GM12874 (cell line): Measurements from ENCODE around the gene DLK1.

ENCODE experiments used
- TF ChIP-seq, protein P1 (sequence below): IDR thresholded peaks from 2 replicates; pipeline ENCODE4 v1.5.1; 2011; ENCODE audit warnings: low read depth, mild to moderate bottlenecking, control low read depth, low read length, moderate library complexity; ENCODE audit not compliant: insufficient read depth

DLK1 gene

GRCh38 chr14:100702590-100702989, 24.1 kb upstream of the DLK1 start:
- TF ChIP-seq, protein P1, sequence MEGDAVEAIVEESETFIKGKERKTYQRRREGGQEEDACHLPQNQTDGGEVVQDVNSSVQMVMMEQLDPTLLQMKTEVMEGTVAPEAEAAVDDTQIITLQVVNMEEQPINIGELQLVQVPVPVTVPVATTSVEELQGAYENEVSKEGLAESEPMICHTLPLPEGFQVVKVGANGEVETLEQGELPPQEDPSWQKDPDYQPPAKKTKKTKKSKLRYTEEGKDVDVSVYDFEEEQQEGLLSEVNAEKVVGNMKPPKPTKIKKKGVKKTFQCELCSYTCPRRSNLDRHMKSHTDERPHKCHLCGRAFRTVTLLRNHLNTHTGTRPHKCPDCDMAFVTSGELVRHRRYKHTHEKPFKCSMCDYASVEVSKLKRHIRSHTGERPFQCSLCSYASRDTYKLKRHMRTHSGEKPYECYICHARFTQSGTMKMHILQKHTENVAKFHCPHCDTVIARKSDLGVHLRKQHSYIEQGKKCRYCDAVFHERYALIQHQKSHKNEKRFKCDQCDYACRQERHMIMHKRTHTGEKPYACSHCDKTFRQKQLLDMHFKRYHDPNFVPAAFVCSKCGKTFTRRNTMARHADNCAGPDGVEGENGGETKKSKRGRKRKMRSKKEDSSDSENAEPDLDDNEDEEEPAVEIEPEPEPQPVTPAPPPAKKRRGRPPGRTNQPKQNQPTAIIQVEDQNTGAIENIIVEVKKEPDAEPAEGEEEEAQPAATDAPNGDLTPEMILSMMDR, result no peak

- TF ChIP-seq, protein P1, result no peak
These were observed 23.1 kb upstream of the DLK1 start for GRCh38 chr14:100703386-100704220.

DNA sequence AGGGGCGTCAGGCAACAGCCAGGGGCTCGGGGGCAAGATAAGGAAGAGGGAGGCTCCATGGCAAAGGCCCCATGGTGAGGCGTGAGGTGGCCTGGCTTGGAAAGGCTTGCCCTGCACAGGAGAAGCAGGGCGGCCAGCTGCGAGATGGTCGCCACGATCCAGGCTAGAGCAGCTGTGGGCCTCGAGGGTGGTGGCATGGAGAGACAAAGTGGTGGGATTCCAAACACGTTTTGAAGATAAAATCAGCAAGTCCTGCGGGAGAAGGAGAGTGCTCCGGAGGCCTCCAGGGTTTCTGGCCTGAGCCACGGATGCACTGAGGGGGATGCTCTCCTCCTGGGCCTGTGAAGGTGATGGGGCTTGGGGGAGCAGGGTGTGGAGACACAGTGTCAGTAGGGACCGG, 20.5 kb upstream of the DLK1 start:
- TF ChIP-seq, protein P1, result no peak

- TF ChIP-seq, protein P1, result no peak
These were observed 19.8 kb upstream of the DLK1 start for GRCh38 chr14:100706860-100707259.

GRCh38 chr14:100708425-100709288, 18.0 kb upstream of the DLK1 start:
- TF ChIP-seq, protein P1, result peak; percentile 18; the same call in 1 of the 2 replicates

DNA sequence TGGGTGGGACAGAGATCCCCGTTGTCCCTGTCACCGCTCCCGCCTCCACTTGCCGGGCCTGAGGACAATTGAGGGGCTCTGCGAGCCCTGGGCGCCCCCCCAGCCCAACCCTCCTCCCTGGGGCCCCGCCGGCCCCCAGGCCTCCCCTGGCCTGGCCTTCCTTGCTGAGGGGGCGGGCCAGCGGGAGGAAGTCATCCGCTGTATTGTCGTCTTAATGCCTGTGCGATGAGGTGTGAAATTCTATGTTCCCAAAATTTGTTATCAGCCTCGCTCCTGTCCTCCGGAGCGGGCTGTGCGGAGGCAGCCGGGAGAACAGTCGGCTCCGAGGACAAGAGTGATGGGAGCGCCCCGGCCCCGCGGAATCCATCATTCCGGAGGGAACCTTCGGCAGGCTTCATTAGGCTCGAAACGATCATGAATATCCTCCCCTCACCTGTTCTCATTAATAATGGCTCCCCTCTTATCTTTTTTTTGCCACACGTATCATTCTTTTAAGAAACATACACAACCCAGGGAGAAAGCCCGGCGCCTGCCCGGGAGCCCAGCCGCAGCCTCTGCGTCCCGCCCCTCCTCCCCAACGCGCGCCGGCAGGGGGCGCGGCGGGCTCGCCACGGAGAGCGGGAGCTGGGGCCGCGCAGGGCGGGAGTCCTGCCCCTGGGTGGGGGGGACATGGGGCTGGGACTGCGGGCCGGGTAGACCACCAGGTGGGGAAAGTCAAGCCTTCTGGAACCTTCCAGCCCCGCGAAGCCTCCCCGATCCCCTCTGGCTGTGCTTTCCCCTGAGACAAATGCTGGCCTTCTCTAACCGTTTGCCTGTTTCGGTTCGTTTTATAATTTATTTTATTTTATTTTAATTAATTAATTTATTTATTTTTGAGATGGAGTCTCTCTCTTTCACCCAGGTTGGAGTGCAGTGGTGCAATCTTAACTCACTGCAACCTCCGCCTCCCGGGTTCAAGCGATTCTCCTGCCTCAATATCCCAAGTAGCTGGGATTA, 17.1 kb upstream of the DLK1 start:
- TF ChIP-seq, protein P1, result no peak
